A673 (cell line): Measurements from ENCODE around the gene CCDC85C. TPM values are rescaled to one million over a fixed set of nuclear protein-coding genes. Genes with fewer than 3 reads are reported as not detected.

Source experiments
- BruUV-seq: library from RNA; stranded (reverse); fragments of 400-500 nt; replicated peaks from 2 replicates; lab custom pipeline; 2021; lab: Mats Ljungman, UMichigan
- CTCF ChIA-PET: fragments of 300-600 bp; sonication (Branson Sonifier 250); formaldehyde crosslinking; loops from one replicate; lab custom pipeline; 2022; ENCODE audit warnings: antibody characterized with exemption; lab: Charles Lee
- POLR2A ChIA-PET: fragments of 300-600 bp; sonication (Branson Sonifier 250); formaldehyde crosslinking; loops from one replicate; lab custom pipeline; 2022; ENCODE audit warnings: antibody characterized with exemption; ENCODE audit not compliant: low non-redundant PET; lab: Charles Lee
- DNase-seq: peaks from one replicate; pipeline ENCODE4 v3.0.0-alpha.2; 2015; ENCODE audit warnings: low spot score
- H3K27ac ChIP-seq: fragments of 200-600 bp; sonication (generic); 2 replicates; pipeline ENCODE4 v1.5.1; 2016; ENCODE audit warnings: mixed run types, low read depth, mild to moderate bottlenecking, mixed read lengths, antibody characterized with exemption, low read length; ENCODE audit not compliant: poor library complexity, severe bottlenecking
- H3K27me3 ChIP-seq: fragments of 200-600 bp; sonication (generic); replicated peaks from 2 replicates; pipeline ENCODE4 v1.6.1; 2017; ENCODE audit warnings: mixed run types, low read depth, mild to moderate bottlenecking, mixed read lengths, antibody characterized with exemption, low read length; ENCODE audit not compliant: insufficient read depth, poor library complexity
- H3K36me3 ChIP-seq: fragments of 200-600 bp; sonication (generic); 2 replicates; pipeline ENCODE4 v1.6.1; 2016; ENCODE audit warnings: mixed run types, mild to moderate bottlenecking, mixed read lengths, antibody characterized with exemption, low read length; ENCODE audit not compliant: insufficient read depth, poor library complexity, severe bottlenecking
- H3K4me1 ChIP-seq: fragments of 200-600 bp; sonication (generic); 2 replicates; pipeline ENCODE4 v1.6.1; 2017; ENCODE audit warnings: mixed run types, mild to moderate bottlenecking, mixed read lengths, antibody characterized with exemption, low read length; ENCODE audit not compliant: insufficient read depth, poor library complexity, severe bottlenecking
- H3K4me3 ChIP-seq: fragments of 200-600 bp; sonication (generic); 2 replicates; pipeline ENCODE4 v1.5.1; 2016; ENCODE audit warnings: low read depth, mixed run types, mild to moderate bottlenecking, mixed read lengths, low read length; ENCODE audit not compliant: poor library complexity, severe bottlenecking
- H3K9me3 ChIP-seq: fragments of 200-600 bp; sonication (generic); 2 replicates; pipeline ENCODE4 v1.6.1; 2016; ENCODE audit warnings: mixed run types, low read depth, mild to moderate bottlenecking, mixed read lengths, antibody characterized with exemption, low read length; ENCODE audit not compliant: poor library complexity, severe bottlenecking
- EZH2 ChIP-seq: fragments of 200-600 bp; sonication (generic); IDR thresholded peaks from 2 replicates; pipeline ENCODE4 v1.6.1; 2017; ENCODE audit warnings: borderline replicate concordance, low read depth, mild to moderate bottlenecking, mixed read lengths, antibody characterized with exemption, low read length; ENCODE audit not compliant: poor library complexity, severe bottlenecking
- intact Hi-C: fragments of 100-400 bp; cut with micrococcal nuclease; formaldehyde crosslinking; loops from one replicate; pipeline ENCODE4 v1.10.0; 2022; ENCODE audit not compliant: unreplicated experiment
- total RNA-seq: library from RNA; stranded (reverse); gene quantifications from 2 replicates; pipeline ENCODE4 v1.2.3, GENCODE V29; 2021
- TF ChIP-seq, protein P1 (sequence below): fragments of 300-800, 200-600 bp; sonication (generic); conservative IDR thresholded peaks from 2 replicates; pipeline ENCODE4 v1.5.1; 2017; ENCODE audit warnings: low read depth, mild to moderate bottlenecking, antibody characterized with exemption, low read length, moderate library complexity, mixed read lengths

Gene CCDC85C
- total RNA-seq, 1 experiment from 2014 or later = 24.6 TPM

DNA sequence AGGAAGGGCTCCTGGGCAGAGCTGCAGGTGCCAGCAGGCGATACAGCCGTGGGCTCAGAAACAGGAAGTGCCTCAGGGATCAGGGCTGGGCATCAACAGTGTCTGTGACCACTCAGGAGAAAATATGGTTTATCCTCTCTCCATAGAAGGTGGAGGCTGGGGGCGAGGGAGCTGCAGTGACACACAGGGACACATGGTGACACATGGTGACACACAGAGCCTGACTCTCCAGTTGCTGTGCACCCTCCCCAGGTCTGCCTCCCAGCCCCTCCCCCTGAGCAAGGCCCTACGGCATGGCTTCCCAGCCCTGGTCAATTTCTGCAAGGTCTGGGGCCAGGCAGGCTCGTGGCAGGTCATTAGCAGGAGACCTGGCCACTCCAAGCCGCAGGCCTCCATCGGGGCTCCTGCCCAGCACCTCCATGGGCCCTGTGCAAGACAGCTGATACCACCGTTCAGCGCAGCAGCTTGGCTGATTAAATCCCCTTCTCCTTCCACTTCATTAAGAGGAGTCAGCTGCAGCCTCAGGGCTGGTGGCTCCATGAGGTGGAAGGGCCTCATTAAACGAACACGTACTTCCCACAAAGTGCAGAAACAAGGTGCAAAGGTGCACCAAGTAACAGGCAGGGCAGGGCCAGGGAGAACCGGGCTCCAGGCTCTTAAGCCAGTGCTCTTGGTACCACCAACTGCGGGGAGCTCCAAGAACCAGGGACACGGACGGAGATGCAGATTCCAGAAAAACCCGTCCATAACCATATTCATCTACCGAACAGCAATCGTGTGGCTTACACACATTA lies 62.1 kb downstream of the CCDC85C start:
- BruUV-seq = no TSS peak
- ChIA-PET POLR2A (no interaction called here), CTCF (no interaction called here)
- H3K27ac ChIP-seq = no peak overlapping the region
- no peaks in the 10 kb centered on the region for H3K9me3 ChIP-seq
- no peaks in the 10 kb centered on the region for H3K27me3 ChIP-seq
- peaks cover 20% of the 10 kb centered on the region for H3K4me1 ChIP-seq
- DNase-seq = no peak
- TF ChIP-seq EZH2 = no peak
- TF ChIP-seq, protein P1, sequence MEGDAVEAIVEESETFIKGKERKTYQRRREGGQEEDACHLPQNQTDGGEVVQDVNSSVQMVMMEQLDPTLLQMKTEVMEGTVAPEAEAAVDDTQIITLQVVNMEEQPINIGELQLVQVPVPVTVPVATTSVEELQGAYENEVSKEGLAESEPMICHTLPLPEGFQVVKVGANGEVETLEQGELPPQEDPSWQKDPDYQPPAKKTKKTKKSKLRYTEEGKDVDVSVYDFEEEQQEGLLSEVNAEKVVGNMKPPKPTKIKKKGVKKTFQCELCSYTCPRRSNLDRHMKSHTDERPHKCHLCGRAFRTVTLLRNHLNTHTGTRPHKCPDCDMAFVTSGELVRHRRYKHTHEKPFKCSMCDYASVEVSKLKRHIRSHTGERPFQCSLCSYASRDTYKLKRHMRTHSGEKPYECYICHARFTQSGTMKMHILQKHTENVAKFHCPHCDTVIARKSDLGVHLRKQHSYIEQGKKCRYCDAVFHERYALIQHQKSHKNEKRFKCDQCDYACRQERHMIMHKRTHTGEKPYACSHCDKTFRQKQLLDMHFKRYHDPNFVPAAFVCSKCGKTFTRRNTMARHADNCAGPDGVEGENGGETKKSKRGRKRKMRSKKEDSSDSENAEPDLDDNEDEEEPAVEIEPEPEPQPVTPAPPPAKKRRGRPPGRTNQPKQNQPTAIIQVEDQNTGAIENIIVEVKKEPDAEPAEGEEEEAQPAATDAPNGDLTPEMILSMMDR = no peak
- no peaks in the 10 kb centered on the region for H3K36me3 ChIP-seq
- no peak overlapping the region for H3K4me3 ChIP-seq
- intact Hi-C loops = no loop called here

DNA sequence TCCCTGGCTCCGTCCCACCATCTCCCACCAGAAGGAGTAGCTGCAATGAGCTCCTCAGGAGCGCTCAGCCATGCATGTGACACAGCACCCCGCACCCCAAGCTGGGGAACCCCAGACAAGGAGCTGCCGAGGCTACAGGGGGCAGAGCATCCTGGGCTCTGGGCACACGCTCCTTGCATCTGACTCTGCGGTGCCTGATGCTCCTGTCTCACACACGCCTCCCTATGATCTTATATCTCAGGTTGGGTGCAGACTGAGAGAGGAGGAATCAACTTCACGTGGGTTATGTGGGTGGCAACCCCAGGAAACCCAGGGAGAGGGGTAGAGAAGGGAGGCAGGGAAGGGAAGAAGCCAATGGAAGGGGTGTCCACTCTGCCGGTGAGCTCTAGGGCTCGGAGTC lies 62.8 kb downstream of the CCDC85C start:
- H3K4me3 ChIP-seq = no peak overlapping the region
- H3K27ac ChIP-seq = no peak overlapping the region
- DNase-seq = no peak
- H3K4me1 ChIP-seq = peaks cover 15% of the 10 kb centered on the region
- TF ChIP-seq, protein P1 = no peak
- no peak for TF ChIP-seq EZH2
- POLR2A ChIA-PET = no interaction called here
- no peaks in the 10 kb centered on the region for H3K27me3 ChIP-seq
- H3K36me3 ChIP-seq = no peaks in the 10 kb centered on the region
- no peaks in the 10 kb centered on the region for H3K9me3 ChIP-seq
- intact Hi-C loops = no loop called here
- BruUV-seq = no TSS peak
- CTCF ChIA-PET = no interaction called here

DNA sequence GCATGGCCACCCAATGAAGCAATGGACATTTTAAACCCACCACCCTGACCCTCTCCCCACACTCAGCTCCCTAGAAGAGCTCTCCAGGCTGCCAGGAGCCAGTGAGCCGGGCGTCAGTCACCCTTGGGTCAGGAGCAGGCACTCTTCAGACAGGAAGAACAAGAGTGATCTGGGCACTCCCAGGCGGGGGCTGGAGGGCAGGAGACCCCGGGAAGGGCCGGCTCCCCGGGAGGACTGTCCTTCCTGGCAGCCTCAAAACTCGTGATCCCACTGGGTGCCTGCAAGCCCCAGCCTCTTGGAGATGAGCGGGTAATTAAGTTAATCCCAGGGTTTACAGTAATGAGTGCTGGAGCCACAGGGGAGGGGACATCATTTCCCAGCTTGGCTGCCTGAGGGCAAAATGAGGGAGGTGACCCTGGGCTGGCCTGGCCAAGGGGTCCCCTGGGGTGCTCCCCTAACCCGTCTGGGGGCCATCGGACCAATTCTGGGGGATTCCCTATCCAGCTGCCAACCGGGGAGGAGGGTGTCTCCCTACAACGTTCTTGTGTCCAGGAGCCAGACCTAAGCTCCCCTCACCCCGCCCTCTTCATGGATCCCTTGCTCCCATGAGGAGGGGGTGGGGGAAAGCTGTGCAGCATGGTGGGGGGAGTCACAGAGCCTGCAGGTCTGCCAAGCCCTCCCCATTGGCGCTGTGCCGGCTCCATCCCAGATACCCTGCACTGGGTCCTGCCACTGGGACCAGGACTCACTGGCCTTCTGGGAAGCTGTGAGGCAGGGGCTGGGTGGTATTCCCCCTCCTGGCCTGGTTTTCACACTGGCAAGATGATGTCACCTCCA lies 63.6 kb downstream of the CCDC85C start:
- no peak for TF ChIP-seq EZH2
- TF ChIP-seq, protein P1 = no peak
- no peak for DNase-seq
- Histone ChIP-seq H3K27me3 (no peaks in the 10 kb centered on the region), H3K36me3 (no peaks in the 10 kb centered on the region), H3K27ac (no peak overlapping the region), H3K9me3 (no peaks in the 10 kb centered on the region), H3K4me1 (peaks cover 8% of the 10 kb centered on the region), H3K4me3 (no peak overlapping the region)
- CTCF ChIA-PET = no interaction called here
- intact Hi-C loops = no loop called here
- BruUV-seq = no TSS peak
- POLR2A ChIA-PET = no interaction called here
